Naive thymus-derived CD8-positive, alpha-beta T cell (primary cell): ENCODE data around the gene STYX. TPM values are rescaled to one million over a fixed set of nuclear protein-coding genes. Genes with fewer than 3 reads are reported as not detected.

ENCODE experiments used
- ATAC-seq, 2 donors: fragments of 150-1000 bp; cut with Tn5 transposase in 1 of 2; sonication (Bioruptor Pico), chemical (Tn5 transposase) in 1 of 2; 1 replicate in 1 of 2; 2 replicates in 1 of 2; pipeline ENCODE4 v1.10.0; 2021; ENCODE audit warnings: mild to moderate bottlenecking in 2 of 2, moderate library complexity in 2 of 2
- POLR2A ChIA-PET: fragments of 350-600 bp; sonication (Branson Sonifier 250); formaldehyde crosslinking; loops from one replicate; lab custom pipeline; 2021; ENCODE audit warnings: antibody characterized with exemption; lab: Charles Lee
- DNase-seq, 10 donors: peaks; one replicate each; pipeline versions ENCODE4 v3.0.0 to v3.0.0-alpha.2; 2020 to 2022
- H3K27ac Mint-ChIP-seq, 10 donors: one replicate each; pipeline ENCODE4 v1.8.0; 2020 to 2022; ENCODE audit warnings: mild to moderate bottlenecking in 10 of 10, mixed read lengths in 10 of 10, moderate library complexity in 4 of 10, inconsistent platforms in 1 of 10
- H3K27me3 Mint-ChIP-seq, 5 donors: one replicate each; pipeline ENCODE4 v1.8.0; 2021 to 2022; ENCODE audit warnings: mixed read lengths in 5 of 5
- H3K36me3 Mint-ChIP-seq, 3 donors: one replicate each; pipeline ENCODE4 v1.8.0; 2020 to 2022; ENCODE audit warnings: mixed read lengths in 3 of 3, mild to moderate bottlenecking in 2 of 3, inconsistent platforms in 1 of 3
- H3K4me1 Mint-ChIP-seq, 4 donors: one replicate each; pipeline ENCODE4 v1.8.0; 2021 to 2022; ENCODE audit warnings: mixed read lengths in 4 of 4
- H3K4me3 Mint-ChIP-seq, 10 donors: one replicate each; pipeline ENCODE4 v1.8.0; 2020 to 2022; ENCODE audit warnings: mild to moderate bottlenecking in 10 of 10, mixed read lengths in 10 of 10, moderate library complexity in 6 of 10, inconsistent platforms in 1 of 10
- H3K9me3 Mint-ChIP-seq, 9 donors: one replicate each; pipeline ENCODE4 v1.8.0; 2020 to 2022; ENCODE audit warnings: mixed read lengths in 9 of 9, mild to moderate bottlenecking in 3 of 9, inconsistent platforms in 1 of 9, moderate library complexity in 1 of 9
- polyA plus RNA-seq, 3 donors: library from polyadenylated mRNA; unstranded; fragments of 300-500 nt; fragmentation: Illumina TruSeq; gene quantifications; one replicate each; pipeline ENCODE4 v1.2.3, GENCODE V29; 2021
- total RNA-seq, 8 experiments: library from RNA in 2 of 8; stranded (reverse) in 2 of 8; gene quantifications; one replicate each; pipeline ENCODE4 v1.2.3 and lab custom pipeline; 2021 to 2026

STYX gene
- total and polyA plus RNA-seq, 5 experiments from 2014 or later, result 22.9 to 48.8 (median 30.5) TPM

DNA sequence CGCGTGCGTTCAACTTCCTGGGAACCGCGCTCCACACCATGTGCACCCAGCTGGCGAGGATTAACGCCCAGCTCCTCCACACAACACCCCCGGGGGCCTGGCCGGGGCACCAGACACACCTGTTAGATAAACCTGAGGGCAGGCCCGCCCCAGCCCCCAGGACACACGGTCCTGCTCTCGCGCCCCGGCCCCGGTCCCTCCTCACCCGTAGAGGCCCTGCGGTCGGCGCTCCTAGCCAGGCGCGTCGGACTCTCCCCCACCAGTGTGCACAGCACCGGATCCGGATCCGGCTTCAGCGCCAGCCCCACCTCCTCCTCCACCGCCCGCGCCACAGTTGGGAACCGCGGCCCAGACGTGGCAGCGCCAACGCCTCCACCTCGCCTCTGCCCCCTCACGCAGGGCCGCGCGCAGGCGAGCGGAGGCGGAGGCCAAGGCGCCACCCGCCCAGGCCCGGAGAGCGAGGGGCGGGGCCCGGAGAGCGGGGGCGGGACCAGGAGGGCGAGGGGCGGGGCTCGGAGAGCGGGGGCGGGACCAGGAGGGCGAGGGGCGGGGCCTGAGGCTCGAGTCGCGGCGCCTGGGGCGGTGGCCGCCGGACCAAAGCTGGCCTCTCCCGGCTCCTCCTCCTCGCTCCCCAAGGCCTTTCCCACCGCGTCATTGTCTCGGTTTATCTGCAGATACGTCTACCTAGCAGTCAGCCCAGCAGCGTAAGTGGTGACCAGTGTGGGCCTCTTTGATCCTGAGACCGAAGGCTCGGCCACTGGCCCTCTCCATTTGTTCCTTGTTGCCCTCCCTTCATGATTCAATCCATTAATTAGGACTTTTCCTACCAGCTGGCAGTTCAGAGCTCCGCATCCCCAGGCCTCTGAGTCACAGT lies 61.5 kb downstream of the STYX start, which contains the start of gene GNPNAT1:
Gene GNPNAT1, minus strand, starts transcription at position 385 of the 874 bp plus-strand sequence. CDS start 6,957 bp downstream, outside the sequence.
- H3K36me3 Mint-ChIP-seq, result peaks cover 0 to 2% (median 0%) of the 10 kb centered on the region in 3 donors
- DNase-seq (peak; percentile 85 to 94 (median 89)), ATAC-seq (peak; percentile 95 to 97)
- POLR2A ChIA-PET, result interaction anchor here (0.7 to 2.5 kb wide), 6 partner anchors 10 to 361 kb away, joined by 4 to 7 read pairs (median 6); partner anchors contain the start of genes DDHD1, ERO1A, GPR137C and TXNDC16
- H3K4me1 Mint-ChIP-seq, result peaks cover 16 to 44% (median 39%) of the 10 kb centered on the region in 4 donors
- H3K4me3 Mint-ChIP-seq, result peak within 1 kb of the TSS; percentile 85 to 95 (median 90)
- H3K27me3 Mint-ChIP-seq, result no peaks in the 10 kb centered on the region
- H3K9me3 Mint-ChIP-seq, result peaks cover 0 to 5% (median 0%) of the 10 kb centered on the region in 9 donors
- H3K27ac Mint-ChIP-seq, result peak within 1 kb of the TSS; percentile 79 to 96 (median 92)

DNA sequence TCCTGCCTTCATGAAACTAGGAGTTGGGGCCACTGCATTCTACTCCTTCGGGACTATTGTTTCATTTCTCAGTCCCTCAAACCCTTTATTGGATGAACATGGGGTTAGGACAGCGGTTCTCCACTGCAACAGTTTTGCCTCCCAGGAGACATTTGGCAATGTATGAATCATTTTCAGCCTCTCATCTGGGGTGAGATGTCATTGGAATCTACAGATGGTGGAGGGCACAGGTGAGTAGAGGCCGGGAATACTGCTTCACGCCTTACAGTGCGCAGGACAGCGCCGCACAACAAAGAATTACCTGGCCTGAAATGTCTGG lies 62.1 kb downstream of the STYX start:
- Mint-ChIP-seq H3K27ac (peak overlapping the region; percentile 49 to 96 (median 88)), H3K27me3 (no peaks in the 10 kb centered on the region), H3K4me3 (peak overlapping the region; percentile 78 to 95 (median 86)), H3K4me1 (peaks cover 16 to 44% (median 38%) of the 10 kb centered on the region in 4 donors), H3K36me3 (peaks cover 0 to 2% (median 0%) of the 10 kb centered on the region in 3 donors), H3K9me3 (peaks cover 0 to 8% (median 0%) of the 10 kb centered on the region in 9 donors)
- ATAC-seq, result no peak
- POLR2A ChIA-PET, result no interaction called here
- DNase-seq, result peak in 1 of 10 donors; percentile 12

DNA sequence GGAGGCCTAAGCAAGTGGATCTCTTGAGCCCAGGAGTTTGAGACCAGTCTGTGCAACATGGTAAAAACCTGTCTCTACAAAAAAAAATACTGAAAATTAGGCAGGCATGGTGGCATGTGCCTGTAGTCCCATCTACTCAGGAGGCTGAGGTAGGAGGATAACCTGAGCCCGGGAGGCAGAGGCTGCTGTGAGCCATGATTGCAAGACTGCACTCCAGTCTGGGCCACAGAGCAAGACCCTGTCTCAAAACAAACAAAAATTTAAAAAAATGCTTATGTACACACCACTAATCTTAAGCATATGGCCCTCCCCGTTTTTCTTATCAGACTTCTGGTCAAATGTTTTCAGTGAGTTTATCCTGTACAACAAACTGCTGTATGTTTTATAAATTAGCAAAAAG lies 63.1 kb downstream of the STYX start:
- POLR2A ChIA-PET, result no interaction called here
- peak overlapping the region in 3 of 10 donors; percentile 31 to 38 (median 35) for H3K27ac Mint-ChIP-seq
- peaks cover 0 to 14% (median 2%) of the 10 kb centered on the region in 9 donors for H3K9me3 Mint-ChIP-seq
- peak overlapping the region in 2 of 10 donors; percentile 2 to 36 for H3K4me3 Mint-ChIP-seq
- no peaks in the 10 kb centered on the region for H3K27me3 Mint-ChIP-seq
- peaks cover 0 to 2% (median 0%) of the 10 kb centered on the region in 3 donors for H3K36me3 Mint-ChIP-seq
- DNase-seq (no peak), ATAC-seq (no peak)
- H3K4me1 Mint-ChIP-seq, result peaks cover 17 to 44% (median 36%) of the 10 kb centered on the region in 4 donors

DNA sequence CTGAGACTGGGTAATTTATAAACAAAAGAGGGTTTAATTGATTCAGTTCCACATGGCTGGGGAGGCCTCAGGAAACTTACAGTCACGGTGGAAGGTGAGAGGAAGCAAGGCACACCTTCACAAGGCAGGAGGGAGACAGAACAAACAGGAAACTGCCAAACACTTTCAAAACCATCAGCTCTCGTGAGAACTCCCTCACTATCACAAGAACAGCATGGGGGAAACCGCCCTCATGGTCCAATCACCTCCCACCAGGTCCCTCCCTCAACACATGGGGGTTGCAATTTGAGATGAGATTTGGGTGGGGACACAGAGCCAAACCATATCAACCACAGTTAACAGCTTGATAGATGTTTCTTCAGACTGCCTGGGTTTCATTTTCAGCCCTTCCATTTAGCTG lies 67.7 kb downstream of the STYX start:
- H3K4me3 Mint-ChIP-seq, result peak overlapping the region in 1 of 10 donors; percentile 10
- DNase-seq (no peak), ATAC-seq (no peak)
- H3K4me1 Mint-ChIP-seq, result peaks cover 3 to 17% (median 11%) of the 10 kb centered on the region in 4 donors
- H3K27me3 Mint-ChIP-seq, result no peaks in the 10 kb centered on the region
- peaks cover 0 to 14% (median 2%) of the 10 kb centered on the region in 9 donors for H3K9me3 Mint-ChIP-seq
- H3K36me3 Mint-ChIP-seq, result peaks cover 0 to 5% (median 2%) of the 10 kb centered on the region in 3 donors
- H3K27ac Mint-ChIP-seq, result peak overlapping the region in 4 of 10 donors; percentile 17 to 69 (median 36)
- POLR2A ChIA-PET, result no interaction called here

DNA sequence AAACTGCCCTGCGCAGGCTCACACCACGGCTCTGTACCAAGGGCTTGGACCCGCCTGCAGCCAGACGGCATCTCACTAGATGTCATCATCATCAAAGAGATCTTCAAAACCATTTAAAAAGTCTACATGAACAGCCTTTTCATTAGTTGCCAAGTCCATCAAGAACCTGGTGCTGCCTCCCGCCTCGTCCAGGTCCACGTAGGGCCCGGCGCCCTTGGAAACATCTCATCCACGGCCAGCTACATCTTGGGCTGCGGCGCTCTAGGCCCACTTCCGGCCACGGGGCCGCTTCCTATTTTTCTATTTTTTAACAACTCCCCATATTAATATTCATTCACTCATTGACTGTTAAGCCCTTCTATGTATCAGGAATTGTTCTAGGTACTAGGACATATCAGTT lies 68.9 kb downstream of the STYX start:
- peaks cover 0 to 5% (median 2%) of the 10 kb centered on the region in 3 donors for H3K36me3 Mint-ChIP-seq
- peaks cover 3 to 17% (median 11%) of the 10 kb centered on the region in 4 donors for H3K4me1 Mint-ChIP-seq
- ATAC-seq (no peak), DNase-seq (no peak)
- H3K9me3 Mint-ChIP-seq, result peaks cover 0 to 14% (median 2%) of the 10 kb centered on the region in 9 donors
- POLR2A ChIA-PET, result no interaction called here
- H3K4me3 Mint-ChIP-seq, result peak overlapping the region in 1 of 10 donors; percentile 35
- H3K27ac Mint-ChIP-seq, result peak overlapping the region in 2 of 10 donors; percentile 12 to 55
- no peaks in the 10 kb centered on the region for H3K27me3 Mint-ChIP-seq

DNA sequence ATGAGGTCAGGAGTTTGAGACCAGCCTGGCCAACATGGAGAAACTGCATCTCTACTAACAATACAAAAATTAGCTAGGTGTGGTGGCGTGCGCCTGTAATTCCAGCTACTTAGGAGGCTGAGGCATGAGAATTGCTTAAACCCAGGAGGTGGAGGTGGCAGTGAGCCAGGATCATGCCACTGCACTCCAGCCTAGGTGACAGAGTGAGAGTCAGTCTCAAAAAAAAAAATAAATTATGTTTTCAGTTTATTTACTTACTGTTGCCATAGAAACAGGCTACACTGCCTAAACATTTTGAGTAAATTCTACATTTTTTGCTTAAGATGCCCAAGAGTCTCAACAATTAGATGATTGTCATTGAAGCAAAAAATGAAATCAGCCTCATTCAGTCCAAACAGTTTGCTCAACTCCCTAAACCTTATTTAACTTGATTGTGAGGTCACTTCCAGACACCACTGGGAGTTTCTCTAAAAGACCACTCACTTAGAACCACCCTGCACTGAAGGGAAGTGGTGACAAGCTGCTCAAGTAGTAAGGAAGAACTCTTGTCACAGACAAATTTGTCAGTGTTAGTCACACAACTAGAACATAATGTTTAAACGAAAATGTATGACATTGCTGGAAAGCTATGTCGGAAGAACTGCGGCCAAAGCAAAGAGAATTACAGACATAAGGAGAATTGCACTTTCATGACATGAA lies 71.2 kb downstream of the STYX start:
- peak in 3 of 10 donors; percentile 22 to 32 (median 24) for DNase-seq
- POLR2A ChIA-PET, result no interaction called here
- H3K9me3 Mint-ChIP-seq, result peaks cover 0 to 13% (median 2%) of the 10 kb centered on the region in 9 donors
- no peak overlapping the region for H3K4me3 Mint-ChIP-seq
- peak; percentile 70 for ATAC-seq
- peak overlapping the region in 5 of 10 donors; percentile 47 to 64 (median 57) for H3K27ac Mint-ChIP-seq
- H3K4me1 Mint-ChIP-seq, result peaks cover 3 to 17% (median 11%) of the 10 kb centered on the region in 4 donors
- H3K27me3 Mint-ChIP-seq, result no peaks in the 10 kb centered on the region
- peaks cover 0 to 5% (median 0%) of the 10 kb centered on the region in 3 donors for H3K36me3 Mint-ChIP-seq

DNA sequence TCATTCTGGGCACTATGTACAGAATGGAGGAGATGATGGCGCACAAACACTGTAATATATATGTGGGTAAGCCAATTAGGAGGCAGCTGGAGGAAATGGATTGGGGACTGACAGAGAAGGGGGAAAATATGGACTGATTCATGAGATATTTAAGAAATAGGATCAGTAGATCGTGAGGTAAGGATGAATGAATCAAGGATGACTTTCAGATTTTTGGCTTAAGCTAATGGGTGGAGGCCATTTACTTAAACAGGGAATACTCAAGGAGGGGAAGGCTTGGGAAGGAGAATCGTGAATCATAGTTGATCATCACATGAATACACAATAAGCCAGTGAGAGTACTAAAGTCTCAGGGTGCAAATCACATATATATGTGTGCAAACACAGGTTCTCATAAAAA lies 72.6 kb downstream of the STYX start:
- POLR2A ChIA-PET, result no interaction called here
- no peak overlapping the region for H3K4me3 Mint-ChIP-seq
- no peak for DNase-seq
- peaks cover 1 to 16% (median 9%) of the 10 kb centered on the region in 4 donors for H3K4me1 Mint-ChIP-seq
- no peak for ATAC-seq
- peaks cover 0 to 3% (median 0%) of the 10 kb centered on the region in 9 donors for H3K9me3 Mint-ChIP-seq
- H3K27me3 Mint-ChIP-seq, result no peaks in the 10 kb centered on the region
- peaks cover 0 to 5% (median 0%) of the 10 kb centered on the region in 3 donors for H3K36me3 Mint-ChIP-seq
- H3K27ac Mint-ChIP-seq, result no peak overlapping the region

DNA sequence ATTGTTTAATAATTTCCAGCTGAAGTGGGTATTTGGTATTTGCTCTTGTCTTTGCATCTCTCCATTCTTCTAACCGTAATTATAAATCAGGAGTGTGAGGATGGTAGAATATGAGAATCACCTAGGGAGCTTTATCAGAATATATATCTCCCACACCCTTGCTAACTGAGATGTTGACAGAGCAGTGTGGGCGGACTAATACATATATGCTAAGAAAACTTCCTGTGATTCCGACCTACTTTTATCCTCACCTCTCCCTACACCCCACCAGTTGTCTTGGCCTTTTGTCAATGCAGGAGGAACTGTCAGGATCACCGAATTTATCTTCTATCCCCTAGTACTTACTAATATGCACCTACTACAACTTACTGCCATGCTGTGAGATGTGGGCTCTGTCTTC lies 76.1 kb downstream of the STYX start:
- no peak for ATAC-seq
- Mint-ChIP-seq H3K9me3 (no peaks in the 10 kb centered on the region), H3K27ac (no peak overlapping the region), H3K4me1 (peaks cover 0 to 7% (median 4%) of the 10 kb centered on the region in 4 donors), H3K27me3 (no peaks in the 10 kb centered on the region), H3K4me3 (no peak overlapping the region), H3K36me3 (no peaks in the 10 kb centered on the region)
- DNase-seq, result no peak
- POLR2A ChIA-PET, result no interaction called here

DNA sequence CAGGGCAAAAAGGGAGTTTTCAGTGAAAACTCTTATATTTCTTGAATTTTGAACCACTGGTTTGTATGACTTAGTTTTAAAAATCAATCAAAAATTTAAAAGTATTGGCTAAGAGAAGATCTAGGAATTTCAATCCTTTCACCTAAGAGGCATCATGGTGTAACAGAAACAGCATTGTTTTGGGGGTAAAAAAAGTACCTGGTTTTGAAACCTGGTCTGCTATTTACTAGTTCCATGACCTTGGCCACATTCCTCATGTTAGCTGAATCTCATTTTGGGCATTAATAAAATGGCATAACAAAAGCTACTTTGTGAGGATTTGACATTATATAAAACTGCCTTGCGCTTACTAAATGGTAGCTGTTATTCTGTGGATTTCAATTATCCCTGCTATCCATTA lies 78.1 kb downstream of the STYX start:
- no peaks in the 10 kb centered on the region for H3K36me3 Mint-ChIP-seq
- no peak overlapping the region for H3K27ac Mint-ChIP-seq
- no peak for DNase-seq
- POLR2A ChIA-PET, result no interaction called here
- H3K4me3 Mint-ChIP-seq, result no peak overlapping the region
- no peak for ATAC-seq
- no peaks in the 10 kb centered on the region for H3K9me3 Mint-ChIP-seq
- H3K27me3 Mint-ChIP-seq, result no peaks in the 10 kb centered on the region
- H3K4me1 Mint-ChIP-seq, result peaks cover 0 to 1% (median 0%) of the 10 kb centered on the region in 4 donors

DNA sequence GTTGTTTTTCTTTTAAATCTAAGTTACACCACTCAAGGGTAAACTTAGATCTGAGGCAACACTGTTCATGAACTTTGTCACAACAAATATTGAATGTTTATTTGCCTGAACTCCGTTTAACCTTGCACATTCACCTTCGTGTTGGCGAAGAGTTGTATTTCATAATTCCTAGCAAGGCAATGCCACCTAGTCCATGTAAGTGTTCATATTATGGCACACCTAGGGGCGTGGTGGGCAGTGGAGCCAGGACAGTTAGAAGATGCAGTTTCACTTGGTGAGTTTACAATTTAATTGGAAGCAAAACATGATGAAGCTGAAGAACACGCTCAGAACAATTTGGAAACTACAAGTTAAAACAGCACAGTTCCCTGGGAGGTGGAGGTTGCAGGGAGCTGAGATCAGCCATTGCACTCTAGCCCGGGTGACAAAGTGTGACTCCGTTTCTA lies 91.9 kb downstream of the STYX start:
- H3K27ac Mint-ChIP-seq, result no peak overlapping the region
- H3K9me3 Mint-ChIP-seq, result no peaks in the 10 kb centered on the region
- DNase-seq (no peak), ATAC-seq (no peak)
- H3K27me3 Mint-ChIP-seq, result peaks cover 0 to 6% (median 0%) of the 10 kb centered on the region in 5 donors
- H3K4me3 Mint-ChIP-seq, result no peak overlapping the region
- H3K36me3 Mint-ChIP-seq, result no peaks in the 10 kb centered on the region
- POLR2A ChIA-PET, result interaction anchor here (0.6 kb wide), 1 partner anchor 273 kb away, joined by 5 read pairs; no protein-coding TSS in a partner anchor
- H3K4me1 Mint-ChIP-seq, result no peaks in the 10 kb centered on the region

DNA sequence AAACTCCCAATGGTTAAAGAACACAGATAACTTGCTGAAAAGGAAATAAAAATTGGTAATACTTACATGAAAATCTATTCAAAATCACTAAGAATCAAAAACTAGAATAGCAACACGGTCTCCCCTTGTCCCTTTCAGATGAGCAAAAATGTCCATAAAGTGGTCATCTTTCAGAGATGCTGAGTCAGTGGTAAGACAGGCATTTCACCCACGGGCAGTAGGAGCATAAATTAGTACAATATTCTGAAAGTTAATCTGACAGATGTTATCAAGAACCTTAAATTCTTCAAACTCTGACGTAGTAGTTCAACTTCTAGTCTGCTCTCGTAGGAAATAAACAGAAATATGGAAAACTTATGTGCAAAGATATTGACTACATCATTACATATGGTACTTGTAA lies 94.5 kb downstream of the STYX start:
- Mint-ChIP-seq H3K9me3 (no peaks in the 10 kb centered on the region), H3K4me1 (peaks cover 0 to under 1% (median 0%) of the 10 kb centered on the region in 4 donors), H3K27ac (no peak overlapping the region), H3K4me3 (no peak overlapping the region), H3K36me3 (no peaks in the 10 kb centered on the region), H3K27me3 (peaks cover 0 to 4% (median 2%) of the 10 kb centered on the region in 5 donors)
- POLR2A ChIA-PET, result no interaction called here
- ATAC-seq, result no peak
- no peak for DNase-seq
